GM21825 (cell line): ENCODE data around the gene RFX2.
"Not testable (repeated sequence)": the region's sequence is repeated elsewhere in the genome, so short reads cannot be mapped to it uniquely, and the experiment has no call there.

Experiments
- ATAC-seq: cut with Tn5 transposase; IDR thresholded peaks from one replicate; pipeline ENCODE4 v1.9.1; 2021; ENCODE audit warnings: mild to moderate bottlenecking, moderate library complexity; ENCODE audit not compliant: unreplicated experiment

The RFX2 gene

DNA sequence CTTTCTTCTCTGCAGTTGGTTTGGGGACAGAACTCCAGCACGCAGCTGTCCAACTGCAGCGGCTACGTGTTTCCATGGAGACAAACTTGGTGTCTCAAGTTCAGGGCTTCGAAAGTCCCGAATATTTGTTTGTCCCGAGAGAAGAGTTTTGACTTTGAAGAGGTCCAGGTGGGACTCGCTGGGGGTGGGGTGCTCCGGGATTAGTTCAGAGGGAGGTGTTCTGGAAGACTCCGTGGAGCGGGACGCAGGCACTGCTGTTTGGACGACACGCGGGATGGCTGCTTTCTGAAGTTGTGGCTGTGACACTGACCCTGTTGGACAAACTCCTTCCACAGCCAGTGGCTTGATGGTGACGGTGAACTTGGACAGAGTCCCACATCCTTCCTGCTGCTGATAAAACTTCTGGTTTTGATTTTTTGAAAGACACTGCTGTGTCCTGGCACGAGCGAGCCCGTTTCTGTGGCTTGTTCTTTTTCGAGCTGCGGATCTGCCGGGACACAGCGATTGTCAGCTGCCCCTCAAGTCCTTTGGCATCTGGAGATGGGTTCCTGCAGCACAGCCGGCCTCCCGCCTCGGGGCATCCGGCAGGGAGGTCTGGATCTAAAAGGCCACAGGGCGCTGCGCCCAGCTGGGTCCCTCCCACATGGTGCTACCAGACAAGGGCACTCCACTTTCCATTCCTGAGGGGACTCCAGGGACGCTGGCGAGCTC is 116.5 kb downstream of the RFX2 start:
- ATAC-seq = no peak

DNA sequence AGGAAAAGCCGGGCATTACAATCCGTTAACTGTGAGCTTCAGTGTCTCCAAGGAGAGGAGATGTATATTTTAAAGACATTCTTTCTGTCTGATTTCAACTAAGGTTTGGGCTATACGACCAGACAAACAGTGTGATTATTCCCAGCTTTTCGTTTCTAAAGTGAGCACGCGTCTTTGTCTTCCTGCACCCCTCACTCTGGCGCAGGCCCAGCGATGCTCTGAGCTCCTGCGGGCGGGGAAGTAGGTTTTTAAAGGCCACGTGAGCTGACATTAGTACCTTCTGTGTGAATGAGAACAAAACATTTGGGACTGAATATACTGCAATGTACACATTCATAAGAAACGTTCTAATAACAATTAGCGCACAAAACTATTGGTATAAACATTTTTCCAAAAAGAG is 117.1 kb downstream of the RFX2 start:
- ATAC-seq = no peak

DNA sequence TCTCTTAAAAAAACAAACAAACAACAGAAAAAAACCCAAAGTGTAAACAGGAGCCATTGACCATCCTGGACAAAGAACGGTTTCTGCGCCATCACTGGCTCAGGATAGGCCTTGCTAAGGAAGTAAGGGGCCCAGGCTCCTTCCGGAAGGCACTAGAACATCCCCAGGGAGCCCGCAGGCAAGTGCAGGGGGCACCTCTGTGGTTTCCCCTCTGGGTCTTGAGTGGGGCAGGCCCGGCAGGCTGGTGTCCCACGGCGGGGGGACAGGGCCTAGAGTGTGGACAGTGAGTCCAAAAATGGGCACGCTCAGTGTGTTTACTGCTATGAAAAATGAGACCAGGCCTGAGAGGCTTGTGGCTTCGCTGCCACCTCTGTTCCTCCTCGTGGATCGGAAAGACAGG is 117.5 kb downstream of the RFX2 start:
- ATAC-seq = no peak

DNA sequence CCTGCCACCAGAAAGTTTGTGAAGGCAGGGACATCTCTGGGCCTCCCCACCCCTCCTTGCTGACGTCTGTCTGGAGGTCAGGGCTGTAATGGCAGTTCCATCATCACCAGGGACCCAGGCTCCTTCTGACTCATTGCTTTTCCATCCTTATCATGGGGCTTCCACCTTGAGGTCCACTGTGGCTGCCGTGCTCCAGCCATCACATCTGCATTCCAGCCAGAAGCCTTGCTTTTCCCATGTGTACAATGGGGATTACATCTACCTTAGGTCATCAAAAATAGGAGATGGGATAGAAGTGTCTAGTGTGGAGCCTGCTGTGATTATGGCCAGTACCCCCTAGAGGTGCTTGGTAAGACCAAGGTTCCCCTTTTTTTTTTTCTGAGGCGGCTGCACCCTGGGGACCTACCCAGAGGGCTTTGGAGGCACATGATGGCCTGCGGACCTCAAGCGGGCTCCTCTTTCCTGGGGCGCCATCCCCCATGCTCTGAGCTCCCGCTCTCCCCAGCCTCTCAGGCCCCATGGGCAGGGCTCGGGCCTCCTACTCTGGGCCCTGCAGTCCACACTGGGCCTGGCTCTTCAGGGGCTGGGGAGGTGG is 119.0 kb downstream of the RFX2 start:
- ATAC-seq = no peak

DNA sequence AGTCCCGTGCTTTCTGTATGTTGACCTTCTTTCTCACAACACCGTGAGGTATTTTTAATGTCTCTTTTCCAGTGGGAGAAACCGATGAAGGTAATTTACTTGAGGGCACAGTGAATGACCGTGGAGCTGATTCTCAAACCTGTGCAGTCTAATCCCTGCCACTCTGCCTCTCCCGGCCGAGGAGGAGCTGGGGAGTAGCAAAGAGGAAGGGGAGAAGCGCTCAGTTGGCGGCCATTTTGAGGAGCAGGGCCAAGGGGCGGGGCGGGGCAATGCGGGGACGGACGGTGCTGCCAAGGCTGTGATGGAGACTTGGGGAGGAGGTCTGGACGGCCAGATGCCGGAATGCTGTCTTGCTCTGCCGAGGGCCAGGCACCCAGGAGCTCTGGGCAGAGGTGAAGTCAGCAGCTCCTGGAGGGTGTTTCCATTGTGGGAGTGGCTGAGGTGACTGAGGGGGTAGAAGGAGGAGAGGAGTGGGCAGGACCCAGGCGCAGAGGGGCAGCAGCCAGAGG is 120.0 kb downstream of the RFX2 start:
- no peak for ATAC-seq

DNA sequence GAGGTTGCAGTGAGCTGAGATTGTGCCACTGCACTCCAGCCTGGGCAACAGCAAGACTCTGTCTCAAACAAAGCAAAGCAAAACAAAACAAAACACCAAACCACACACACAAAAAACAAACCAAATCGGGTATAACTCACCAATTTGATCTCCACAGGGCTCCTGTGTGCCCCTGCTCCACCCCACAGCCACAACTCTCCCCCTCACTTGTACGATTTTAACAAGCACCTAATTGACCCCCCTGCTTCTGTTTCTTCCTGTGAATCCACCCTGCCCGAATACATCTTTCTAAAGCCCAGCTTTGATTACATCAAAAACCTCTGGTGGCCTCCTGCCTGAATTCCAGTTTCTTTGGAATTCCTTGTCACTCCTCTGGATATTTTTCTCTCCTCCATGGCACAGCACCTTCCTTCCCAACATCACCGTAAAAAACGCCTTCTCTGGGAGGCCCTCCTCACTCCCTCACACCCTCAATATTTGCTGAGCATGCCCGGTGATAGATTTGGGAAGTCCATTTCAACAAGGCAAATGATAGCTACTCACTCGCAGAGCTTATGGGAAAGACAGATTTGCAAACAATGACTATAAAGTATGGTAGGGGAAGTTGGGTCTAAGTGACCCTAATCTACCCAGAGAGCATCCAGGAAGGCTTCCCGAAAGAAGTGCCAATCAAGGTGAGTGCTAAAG is 120.8 kb downstream of the RFX2 start:
- ATAC-seq = no peak

DNA sequence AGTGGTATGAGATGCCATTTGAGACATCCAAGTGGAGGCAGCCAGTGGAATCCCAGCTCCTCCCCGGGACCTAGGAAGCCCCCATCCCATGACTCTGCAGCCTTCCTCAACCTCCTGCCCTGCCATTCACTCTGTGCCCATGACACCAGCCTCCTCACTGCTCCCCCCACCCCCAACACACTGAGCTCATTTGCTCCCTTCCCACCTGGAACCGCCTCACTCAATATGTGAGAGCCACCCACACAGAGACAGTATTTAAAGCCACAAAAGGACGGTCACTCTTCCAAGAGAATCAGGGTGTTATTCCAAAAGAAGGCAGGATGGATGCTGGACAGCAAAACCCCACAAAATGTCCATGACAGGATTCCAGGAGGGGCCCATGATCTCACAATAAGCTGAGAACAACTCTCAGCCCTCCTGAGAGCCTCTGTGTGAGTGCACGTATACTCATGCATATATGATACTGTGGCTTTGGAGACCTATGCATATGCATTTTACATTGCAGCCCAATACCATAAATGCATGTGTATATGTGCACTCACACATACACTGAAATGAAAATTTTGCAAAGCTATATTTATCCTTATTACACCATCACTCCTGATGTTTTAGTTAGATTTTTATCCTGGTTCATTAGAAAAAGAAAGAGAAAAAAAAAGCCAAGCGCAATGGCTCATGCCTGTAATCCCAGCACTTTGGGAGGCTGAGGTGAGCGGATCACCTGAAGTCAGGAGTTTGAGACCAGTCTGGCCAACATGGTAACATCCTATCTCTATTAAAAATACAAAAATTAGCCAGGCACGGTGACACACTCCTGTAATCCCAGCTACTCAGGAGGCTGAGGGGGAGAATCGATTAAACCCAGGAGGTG is 121.5 kb downstream of the RFX2 start:
- ATAC-seq = no peak

DNA sequence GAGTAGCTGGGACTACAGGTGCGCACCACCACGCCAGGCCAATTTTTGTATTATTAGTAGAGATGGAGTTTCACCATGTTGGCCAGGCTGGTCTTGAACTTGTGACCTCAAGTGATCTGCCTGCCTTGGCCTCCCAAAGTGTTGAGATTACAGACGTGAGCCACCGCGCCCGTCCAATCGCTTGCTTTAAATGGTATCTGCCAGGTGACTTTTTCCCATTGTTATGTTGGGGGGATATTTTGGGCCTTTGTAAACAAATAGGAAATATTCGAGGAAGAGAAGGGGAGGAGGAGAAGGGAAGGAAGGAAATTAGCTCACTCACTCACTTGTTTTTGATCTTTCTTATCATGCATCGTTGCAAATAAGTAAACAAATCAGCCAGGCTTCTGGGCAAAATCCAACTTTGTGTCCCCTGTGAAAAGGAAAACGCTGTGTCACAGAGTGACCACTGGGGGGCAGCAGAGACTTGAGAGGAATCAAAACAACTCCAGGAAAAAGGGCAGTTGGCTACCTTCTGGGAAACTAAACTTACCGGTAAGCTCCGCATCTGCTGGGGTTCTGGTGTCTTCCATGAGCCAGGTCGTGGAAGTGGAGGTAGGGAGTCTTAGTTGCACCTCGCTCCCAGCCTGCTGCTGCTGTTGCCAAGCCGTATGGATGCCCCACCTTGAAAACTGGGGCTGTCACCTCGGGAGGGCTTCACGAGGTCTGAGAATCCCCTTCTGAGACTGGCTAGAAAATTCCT is 123.1 kb downstream of the RFX2 start:
- ATAC-seq = no peak

DNA sequence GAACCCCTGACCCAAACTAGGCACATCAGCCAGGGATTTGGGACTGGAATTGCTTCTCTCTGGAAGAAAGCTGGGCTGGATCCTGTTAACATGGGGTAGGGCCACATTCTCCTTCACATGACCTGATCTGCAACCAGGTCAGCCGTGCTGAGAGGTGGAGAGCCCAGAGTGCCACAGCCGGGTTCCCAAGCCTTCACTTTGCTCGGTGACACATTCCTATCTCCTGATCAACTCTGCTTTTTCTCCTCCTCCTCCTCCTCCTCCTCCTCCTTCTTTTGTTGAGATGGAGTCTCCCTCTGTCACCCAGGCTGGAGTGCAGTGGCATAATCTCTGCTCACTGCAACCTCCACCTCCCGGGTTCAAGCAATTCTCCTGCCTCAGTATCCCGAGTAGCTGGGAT is 124.5 kb downstream of the RFX2 start:
- not testable (repeated sequence) for ATAC-seq

DNA sequence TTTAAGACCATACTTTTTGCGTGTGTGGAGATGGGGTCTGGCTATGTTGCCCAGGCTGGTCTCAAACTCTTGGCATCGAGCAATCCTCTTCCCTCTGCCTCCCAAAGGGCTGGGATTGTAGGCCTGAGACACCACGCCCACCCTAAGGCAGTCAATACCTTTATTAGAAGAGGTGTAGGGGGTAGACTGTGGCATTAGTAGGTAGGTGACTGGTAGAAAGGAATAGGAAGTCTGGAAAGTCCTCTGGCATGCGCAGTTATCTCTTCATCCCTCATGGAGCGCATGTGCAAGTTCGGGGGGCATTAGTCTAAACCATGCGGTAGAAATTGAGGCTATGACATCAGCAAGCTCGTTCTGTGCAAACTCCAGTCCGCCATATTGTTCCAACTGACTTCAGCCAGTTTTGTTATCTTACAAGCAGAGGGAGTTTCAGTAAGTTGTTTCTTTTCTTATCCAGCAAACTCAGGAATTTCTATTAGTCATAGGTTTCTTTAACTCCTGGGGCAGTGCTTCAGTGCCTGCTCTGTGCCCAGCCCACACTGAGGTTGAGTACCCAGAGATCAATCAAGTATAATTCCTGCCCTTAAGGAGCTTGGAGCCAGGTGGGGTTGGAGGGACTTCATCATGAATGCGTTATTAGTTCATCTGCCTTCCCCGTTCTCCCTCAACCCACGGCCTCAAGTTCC is 125.1 kb downstream of the RFX2 start:
- ATAC-seq = no peak

DNA sequence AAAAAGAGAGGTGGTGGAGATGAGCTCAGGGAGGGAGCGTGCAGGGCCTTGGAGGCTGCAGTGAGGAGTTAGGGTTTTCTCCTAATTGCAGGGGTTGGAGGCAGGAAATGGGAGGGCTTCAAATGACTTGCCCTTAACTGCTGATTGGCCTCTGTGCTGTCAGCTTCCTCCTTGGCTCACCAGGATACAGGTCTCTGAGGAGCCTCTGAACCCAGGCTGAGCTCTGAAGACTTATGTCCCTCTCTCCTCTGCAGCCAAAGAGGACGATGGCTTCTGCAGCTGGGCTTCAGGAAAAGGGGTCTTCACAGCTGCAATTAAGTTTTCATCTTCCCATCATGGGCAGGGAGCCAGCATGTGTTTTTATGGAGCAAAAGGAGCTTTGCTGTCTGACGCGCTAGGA is 125.7 kb downstream of the RFX2 start:
- no peak for ATAC-seq

DNA sequence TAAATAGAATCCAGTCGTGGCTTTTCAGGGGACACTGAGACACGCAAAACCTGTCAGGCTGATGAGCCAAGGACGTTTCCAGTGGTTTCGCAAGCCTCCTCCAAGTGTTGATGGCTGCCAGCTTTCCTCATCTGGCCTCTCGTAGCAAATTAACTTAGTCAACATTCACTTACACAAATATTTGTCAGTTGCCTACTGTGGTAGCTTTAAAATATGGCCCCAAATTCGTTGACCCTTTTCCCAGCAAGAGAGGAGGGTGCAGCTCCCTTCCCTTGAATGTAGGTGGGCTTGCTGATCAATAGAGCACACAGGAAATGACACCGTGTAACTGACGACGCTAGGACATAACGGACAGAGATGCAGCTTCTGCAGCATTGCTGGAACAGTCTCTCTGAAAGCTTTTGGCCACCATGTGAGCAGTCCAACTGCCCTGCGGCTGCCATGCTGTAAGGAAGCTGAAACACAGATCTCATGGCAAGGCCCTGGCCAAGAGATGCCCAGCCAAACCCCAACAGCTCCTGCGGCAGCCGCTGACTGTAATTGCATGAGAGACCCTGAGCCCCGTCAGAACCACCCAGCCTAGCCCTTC is 126.8 kb downstream of the RFX2 start:
- no peak for ATAC-seq

DNA sequence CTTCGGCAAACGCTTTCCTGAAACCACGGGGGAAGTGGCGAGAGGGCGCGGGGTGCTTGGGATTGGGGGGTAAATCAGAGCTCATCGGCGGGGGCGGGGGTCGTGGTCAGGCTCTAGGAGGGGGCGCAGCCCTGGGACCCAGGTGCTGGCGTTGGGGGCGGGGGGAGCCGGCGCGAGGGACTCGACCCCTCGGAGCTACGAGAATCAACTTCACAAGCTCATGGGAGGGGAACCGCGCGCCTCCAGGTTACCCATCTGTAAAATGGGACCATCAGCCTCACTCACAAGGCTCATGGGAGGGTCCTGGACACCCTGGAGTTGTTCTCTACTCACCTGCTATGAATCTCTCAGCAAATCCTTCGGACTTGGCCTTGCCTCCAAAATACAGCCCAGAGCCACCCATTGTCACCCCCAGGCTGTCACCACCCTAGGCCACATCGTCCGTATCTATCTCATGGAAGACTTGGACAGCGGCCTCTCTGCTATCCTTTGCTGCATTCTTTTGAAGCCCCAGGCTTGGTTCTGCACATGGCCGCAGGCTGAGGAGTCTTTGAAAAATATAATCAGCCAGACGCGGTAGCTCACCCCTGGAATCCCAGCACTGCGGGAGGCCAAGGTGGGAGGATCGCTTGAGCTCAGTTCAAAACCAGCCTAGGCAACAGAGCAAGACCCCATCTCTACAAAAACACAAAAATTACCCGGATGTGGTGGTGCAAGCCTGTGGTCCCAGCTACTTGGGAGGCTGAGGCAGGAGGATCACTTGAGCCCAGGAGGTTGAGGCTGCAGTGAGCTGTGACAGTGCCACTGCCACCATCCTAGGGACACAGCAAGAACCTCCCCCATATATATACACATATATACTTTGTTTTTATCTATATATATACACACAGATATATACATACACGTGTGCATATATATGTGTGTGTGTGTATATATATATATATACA is 131.4 kb downstream of the RFX2 start:
- no peak for ATAC-seq

DNA sequence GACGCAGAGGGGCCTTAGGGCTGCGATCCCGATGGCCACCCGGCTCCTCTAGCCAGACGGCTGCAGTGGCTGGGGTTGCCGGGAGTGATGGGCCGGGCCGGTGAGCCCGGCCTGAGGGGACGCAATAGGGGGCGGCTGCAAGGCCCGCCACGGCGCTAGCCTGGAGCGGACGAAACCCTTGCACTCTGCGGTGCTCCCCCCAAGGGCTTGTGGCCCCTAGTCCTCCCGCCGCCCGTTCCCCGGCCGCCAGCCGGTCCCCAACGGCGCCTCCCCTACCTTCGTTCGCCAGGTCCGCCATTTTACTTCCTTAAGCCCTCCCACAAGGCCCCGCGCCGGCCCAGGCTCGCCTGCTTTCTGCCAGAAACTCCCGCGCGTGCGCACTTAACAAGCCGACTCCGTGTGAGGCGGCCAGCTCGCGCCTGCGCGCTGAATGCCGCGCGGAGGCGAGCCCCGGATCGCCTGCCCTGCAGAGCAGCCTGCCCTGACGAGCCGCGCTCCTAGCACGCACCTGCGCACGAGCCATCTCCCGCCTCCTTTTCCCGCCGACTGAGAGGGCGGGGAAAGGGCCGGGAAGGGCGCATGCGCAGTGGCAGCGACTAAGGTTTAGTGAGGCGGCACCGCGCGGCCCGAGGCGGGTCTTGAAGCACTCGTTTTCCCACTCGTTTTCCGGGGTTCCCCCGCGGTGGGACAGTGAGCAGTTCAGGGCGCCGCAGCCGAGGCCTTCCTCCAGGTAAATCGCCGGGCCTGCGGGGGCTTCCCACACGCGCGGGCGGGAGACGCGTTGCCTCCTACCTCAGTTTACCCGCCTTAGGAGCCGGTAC is 132.3 kb downstream of the RFX2 start, which contains the start of gene RANBP3:
Gene RANBP3 (minus strand): TSS at position 356 of the 821 bp plus-strand sequence. CDS start 58 bp downstream, at position 298.
- ATAC-seq = peak; percentile 82

DNA sequence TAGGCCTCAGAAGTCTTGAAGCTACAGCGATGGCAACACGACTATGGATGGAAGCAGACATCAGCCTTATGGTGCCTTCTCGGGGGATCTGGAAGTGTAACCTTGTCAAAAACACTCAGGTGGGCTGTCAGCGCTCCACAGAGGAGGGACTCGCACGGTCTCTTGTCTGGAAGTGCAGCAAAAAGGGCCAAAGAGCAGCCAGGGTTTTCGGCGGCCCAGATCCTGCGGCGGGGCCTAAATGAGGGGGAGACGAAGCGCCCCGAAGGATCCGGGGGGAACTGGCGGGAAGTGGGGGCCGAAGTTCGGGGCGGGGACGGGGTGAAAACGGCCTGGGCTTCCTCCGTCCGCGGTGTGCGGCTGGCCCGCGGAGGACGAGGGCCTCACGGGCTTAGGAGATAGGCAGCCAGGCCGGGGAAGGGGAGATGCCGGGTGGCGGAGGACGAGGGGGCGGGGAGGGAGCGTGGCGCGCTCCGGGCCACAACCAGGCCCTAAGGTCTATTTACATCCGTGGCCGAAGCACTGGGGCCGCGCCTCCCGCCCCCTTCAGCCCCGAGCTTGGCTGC is 133.0 kb downstream of the RFX2 start:
- peak; percentile 4 for ATAC-seq

DNA sequence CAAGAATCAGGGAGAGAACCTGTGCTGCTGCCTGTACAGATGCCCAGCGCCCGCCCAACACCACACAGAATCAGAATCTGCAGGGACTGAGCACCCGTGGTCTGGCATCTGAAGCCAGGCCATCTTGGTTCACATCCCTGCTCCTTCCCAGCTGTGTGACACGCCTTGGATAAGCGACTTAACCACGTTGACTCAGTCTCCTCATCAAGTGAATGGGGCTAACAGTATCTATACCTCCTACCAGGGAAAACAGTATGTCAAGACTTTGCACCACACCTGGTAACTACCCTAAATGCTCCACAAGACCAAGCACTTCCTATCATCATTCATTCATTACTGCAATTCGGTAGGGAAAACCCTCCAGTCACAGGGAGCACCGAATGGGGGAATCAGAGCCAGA is 133.5 kb downstream of the RFX2 start:
- no peak for ATAC-seq

DNA sequence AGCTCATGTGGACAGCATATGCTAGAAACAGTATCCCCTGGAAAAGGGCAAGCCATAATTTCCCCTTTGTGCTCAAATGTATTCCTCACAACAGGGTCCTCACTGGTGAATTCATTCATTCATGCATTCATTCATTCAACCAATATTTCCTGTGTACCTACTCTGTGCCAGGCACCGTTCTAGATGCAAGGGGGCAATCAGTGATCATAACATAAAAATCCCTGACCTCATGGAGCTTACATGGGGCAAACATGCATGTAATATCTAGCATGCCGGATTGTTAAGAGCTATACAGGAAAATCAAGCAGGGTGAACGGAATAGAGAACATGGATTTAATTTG is 134.9 kb downstream of the RFX2 start:
- no peak for ATAC-seq
